GM21528 (cell line): ENCODE results near the gene CPM.
A peak's percentile ranks its signal among the peaks of the same experiment; 100 is the strongest.
"Not testable (repeated sequence)": the region's sequence is repeated elsewhere in the genome, so short reads cannot be mapped to it uniquely, and the experiment has no call there.

Source experiments
- ATAC-seq: cut with Tn5 transposase; IDR thresholded peaks from one replicate; pipeline ENCODE4 v1.9.1; 2021; ENCODE audit warnings: mild to moderate bottlenecking, moderate library complexity; ENCODE audit not compliant: unreplicated experiment, low FRiP score

Gene CPM

GRCh38 chr12:68810027-68810389 lies 123.0 kb downstream of the CPM start:
- ATAC-seq, result not testable (repeated sequence)

DNA sequence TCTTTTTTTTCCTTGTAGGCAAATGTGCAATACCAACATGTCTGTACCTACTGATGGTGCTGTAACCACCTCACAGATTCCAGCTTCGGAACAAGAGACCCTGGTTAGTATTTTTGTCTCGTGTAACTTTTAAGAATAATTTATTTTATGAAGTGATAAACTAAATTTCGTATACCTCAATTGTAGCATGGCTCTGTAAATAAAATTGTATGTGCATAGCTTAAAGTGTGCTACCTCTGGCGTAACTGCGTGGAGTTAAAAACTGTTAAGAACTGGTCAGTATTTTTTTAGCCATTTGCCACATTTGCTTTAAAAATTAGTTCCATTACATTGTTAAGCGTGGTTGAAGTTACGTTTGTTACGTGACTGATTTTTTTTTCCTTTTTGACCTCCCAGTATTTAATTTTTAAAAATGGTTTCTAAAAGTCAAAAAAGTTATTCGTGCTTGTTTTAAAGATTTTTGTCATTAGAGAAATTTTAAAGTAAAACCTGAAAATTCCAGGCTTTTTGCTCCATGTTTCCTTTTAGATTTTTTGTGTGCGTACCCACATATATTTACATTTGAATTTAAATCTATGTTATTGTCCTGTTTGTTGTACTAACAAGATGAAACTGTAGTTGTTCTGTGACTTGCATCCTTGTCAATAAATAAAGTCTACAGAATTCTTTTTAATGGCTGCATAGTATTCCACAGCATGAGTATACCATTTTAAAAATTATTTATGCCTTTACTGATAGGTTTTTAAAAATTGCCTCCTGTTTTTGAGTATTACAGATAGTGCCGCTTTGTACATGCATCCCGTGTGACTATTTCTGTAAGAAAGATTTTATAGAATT lies 123.6 kb downstream of the CPM start:
- no peak for ATAC-seq

DNA sequence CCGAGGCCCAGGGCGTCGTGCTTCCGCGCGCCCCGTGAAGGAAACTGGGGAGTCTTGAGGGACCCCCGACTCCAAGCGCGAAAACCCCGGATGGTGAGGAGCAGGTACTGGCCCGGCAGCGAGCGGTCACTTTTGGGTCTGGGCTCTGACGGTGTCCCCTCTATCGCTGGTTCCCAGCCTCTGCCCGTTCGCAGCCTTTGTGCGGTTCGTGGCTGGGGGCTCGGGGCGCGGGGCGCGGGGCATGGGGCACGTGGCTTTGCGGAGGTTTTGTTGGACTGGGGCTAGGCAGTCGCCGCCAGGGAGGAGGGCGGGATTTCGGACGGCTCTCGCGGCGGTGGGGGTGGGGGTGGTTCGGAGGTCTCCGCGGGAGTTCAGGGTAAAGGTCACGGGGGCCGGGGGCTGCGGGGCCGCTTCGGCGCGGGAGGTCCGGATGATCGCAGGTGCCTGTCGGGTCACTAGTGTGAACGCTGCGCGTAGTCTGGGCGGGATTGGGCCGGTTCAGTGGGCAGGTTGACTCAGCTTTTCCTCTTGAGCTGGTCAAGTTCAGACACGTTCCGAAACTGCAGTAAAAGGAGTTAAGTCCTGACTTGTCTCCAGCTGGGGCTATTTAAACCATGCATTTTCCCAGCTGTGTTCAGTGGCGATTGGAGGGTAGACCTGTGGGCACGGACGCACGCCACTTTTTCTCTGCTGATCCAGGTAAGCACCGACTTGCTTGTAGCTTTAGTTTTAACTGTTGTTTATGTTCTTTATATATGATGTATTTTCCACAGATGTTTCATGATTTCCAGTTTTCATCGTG lies 124.4 kb downstream of the CPM start:
- peak; percentile 52 for ATAC-seq

DNA sequence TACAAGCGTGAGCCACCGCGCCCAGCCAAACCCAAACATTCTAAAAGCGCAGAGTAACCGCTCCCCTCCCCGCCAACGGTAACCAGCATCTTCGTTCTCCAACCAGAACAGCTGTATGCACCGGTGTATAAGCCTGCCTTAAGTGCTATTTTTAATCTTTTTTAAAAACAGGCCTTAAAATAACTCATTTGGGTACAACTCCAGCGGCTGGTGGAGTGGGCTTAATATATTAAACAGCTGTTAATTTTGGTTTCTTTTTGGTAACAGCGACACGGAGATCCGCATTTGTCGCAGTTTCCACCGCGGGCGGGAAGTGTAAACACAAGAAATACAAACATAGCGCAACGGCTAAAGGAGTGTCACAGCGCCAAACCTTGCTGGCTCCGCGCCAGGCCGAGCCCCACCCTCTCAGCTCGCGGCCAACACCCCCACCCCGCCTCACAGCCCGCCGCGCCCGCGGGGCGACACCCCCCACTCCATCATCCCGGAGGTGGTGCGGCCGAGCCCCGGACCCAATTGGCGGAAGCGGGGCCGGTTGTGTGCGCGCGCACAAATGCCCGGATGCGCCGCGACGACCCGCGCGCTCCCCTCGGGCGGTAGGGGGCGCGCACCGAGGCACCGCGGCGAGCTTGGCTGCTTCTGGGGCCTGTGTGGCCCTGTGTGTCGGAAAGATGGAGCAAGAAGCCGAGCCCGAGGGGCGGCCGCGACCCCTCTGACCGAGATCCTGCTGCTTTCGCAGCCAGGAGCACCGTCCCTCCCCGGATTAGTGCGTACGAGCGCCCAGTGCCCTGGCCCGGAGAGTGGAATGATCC lies 125.2 kb downstream of the CPM start, which contains the start of gene MDM2:
Gene MDM2, plus strand, starts transcription at position 602 of the 812 bp plus-strand sequence. CDS start 301 bp downstream, outside the sequence.
- peak; percentile 77 for ATAC-seq

DNA sequence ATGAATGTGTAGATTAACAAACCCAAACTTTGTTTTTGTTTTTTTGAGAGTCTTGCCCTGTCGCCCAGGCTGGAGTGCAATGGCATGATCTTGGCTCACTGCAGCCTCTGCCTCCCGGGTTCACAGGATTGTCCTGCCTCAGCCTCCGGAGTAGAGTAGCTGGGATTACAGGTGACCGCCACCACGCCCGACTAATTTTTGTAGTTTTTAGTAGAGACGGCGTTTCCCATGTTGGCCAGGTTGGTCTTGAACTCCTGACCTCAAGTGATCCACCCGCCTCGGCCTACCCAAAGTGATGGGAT lies 125.7 kb downstream of the CPM start:
- not testable (repeated sequence) for ATAC-seq

DNA sequence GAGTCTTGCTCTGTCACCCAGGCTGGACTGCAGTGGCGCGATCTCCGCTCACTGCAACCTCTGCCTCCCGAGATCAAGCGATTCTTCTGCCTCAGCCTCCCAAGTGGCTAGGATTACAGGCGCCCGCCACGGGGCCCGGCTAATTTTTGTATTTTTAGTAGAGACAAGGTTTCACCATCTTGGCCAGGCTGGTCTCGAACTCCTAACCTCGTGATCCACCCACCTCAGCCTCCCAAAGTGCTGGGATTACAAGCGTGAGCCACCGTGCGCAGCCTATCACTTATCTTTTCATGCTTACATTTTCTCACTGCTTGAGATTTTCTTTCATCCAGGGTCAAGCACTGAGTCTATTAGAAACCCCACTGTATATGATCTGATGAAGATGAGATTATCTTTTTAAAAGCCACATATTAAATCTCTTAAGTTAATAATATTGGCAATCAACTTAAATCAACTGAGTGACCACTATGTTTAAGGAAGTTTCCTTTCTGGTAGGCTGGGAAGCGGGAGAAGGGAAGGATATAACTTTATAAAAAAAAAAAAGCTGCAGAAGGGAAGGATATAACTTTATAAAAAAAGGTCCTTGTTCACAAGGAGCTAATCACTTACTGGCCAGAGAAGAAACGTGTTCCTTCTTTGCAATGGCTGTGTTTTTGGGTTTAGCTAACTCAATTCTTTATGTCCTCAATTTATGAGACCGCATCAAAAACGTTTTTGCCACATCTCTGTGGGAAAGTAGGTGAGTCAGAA lies 126.3 kb downstream of the CPM start:
- ATAC-seq, result no peak

- ATAC-seq, result no peak
Measured at GRCh38 chr12:68805592-68806120, 127.3 kb downstream of the CPM start.

DNA sequence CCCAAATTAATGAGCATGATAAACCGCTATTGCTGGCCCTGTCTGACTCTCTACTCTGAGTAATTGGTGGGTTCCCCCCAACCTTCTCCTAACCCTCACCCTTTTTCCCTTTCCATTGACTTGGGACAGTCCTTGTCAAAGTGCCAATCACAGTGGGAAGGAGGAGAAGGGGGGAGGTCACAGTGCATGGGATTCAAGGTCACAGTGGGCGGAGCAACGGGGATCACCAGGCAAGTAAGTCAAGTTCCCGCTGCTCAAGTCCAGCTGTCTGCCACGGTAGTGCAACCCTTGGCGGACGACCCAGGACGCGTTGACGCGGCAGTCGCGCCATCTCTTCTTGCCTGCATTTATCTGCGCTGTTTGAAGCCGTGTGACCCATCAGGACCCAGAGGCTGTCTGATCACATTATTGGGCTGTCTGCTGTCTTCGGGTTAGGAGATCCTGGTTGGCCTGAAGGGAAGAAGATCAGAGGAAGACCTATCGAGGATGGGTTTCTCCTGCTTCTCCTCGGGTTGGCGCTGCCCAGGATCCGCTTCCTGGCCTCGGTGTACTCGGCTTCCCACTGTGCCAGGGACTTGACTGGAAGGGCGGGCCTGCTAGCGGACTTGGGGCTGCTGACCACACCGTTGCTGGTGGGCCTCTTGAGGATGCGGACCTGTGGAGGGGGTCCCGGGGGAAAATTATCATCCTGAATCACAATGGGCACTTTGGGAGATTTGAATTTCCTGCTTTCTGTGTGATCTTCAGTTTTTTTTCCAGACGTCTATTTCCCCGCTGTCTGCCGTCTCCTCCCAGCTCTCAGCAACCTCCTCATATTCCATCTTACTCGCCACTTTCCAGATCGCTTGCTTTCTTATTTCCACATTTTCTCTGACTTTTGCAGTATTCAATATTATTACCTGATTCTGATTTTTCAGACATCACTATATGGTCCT lies 128.0 kb downstream of the CPM start:
- no peak for ATAC-seq

GRCh38 chr12:68803948-68804656 lies 128.9 kb downstream of the CPM start:
- no peak for ATAC-seq

- not testable (repeated sequence) for ATAC-seq
Measured at GRCh38 chr12:68802911-68803651, 129.9 kb downstream of the CPM start.

DNA sequence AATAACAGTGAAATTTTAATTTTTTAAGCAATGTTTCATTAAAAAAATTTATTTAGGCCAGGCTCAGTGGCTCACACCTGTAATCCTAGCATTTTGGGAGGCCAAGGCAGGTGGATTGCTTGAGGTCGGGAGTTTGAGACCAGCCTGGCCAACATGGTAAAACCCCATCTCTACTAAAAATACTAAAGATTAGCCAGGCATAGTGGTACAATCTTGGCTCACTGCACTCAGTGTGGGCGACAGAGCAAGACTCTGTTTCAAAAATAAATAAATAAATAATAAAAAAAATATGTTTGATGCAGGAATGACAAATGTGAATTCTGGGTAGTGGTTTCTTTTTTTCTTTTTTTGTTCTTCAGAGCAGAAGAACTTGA lies 130.6 kb downstream of the CPM start:
- ATAC-seq, result not testable (repeated sequence)
